ENCODE results near the gene BCL6. TPM values are rescaled to one million over a fixed set of nuclear protein-coding genes. Genes with fewer than 3 reads are reported as not detected.

Gene BCL6
- total and polyA plus RNA-seq, 9 of the 15 experiments (the other 6 are each of a cell fraction or from before 2014, with no cell fraction given) = 0.08 to 3.5 (median 1.6) TPM

DNA sequence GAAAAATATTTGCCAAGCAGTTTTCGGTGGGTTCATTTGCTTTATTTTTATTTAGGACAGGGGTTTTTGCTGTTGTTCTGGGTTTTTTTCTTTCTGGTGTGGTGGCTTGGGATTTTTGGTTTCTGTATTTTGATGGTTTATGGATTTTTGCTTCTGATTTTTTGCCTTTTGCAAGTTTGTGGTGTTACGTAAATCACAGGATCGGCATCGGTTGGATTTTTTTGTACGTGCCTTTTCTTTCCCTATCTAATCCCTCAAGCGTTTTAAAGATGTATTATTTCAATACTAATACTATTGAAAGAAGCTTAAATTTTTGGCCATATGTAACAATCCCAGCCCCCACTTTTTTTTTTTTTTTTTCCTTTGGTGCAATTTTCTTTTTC, 782 bp upstream of the BCL6 start (continued):
- TF ChIP-seq, protein P1, sequence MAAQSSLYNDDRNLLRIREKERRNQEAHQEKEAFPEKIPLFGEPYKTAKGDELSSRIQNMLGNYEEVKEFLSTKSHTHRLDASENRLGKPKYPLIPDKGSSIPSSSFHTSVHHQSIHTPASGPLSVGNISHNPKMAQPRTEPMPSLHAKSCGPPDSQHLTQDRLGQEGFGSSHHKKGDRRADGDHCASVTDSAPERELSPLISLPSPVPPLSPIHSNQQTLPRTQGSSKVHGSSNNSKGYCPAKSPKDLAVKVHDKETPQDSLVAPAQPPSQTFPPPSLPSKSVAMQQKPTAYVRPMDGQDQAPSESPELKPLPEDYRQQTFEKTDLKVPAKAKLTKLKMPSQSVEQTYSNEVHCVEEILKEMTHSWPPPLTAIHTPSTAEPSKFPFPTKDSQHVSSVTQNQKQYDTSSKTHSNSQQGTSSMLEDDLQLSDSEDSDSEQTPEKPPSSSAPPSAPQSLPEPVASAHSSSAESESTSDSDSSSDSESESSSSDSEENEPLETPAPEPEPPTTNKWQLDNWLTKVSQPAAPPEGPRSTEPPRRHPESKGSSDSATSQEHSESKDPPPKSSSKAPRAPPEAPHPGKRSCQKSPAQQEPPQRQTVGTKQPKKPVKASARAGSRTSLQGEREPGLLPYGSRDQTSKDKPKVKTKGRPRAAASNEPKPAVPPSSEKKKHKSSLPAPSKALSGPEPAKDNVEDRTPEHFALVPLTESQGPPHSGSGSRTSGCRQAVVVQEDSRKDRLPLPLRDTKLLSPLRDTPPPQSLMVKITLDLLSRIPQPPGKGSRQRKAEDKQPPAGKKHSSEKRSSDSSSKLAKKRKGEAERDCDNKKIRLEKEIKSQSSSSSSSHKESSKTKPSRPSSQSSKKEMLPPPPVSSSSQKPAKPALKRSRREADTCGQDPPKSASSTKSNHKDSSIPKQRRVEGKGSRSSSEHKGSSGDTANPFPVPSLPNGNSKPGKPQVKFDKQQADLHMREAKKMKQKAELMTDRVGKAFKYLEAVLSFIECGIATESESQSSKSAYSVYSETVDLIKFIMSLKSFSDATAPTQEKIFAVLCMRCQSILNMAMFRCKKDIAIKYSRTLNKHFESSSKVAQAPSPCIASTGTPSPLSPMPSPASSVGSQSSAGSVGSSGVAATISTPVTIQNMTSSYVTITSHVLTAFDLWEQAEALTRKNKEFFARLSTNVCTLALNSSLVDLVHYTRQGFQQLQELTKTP (IDR thresholded peaks at IDR 0.05; ENCODE audit: low read depth in 1 of 2, partially characterized antibody in 2 of 2) = peak in 1 of 2 experiments; percentile 60
- TF ChIP-seq, protein P2, sequence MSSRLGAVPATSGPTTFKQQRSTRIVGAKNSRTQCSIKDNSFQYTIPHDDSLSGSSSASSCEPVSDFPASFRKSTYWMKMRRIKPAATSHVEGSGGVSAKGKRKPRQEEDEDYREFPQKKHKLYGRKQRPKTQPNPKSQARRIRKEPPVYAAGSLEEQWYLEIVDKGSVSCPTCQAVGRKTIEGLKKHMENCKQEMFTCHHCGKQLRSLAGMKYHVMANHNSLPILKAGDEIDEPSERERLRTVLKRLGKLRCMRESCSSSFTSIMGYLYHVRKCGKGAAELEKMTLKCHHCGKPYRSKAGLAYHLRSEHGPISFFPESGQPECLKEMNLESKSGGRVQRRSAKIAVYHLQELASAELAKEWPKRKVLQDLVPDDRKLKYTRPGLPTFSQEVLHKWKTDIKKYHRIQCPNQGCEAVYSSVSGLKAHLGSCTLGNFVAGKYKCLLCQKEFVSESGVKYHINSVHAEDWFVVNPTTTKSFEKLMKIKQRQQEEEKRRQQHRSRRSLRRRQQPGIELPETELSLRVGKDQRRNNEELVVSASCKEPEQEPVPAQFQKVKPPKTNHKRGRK (tag; IDR thresholded peaks at IDR 0.05) = peak; percentile 59; the same call in 1 of the 2 replicates
- TF ChIP-seq POLR2G (IDR thresholded peaks at IDR 0.05; ENCODE audit: low read depth, low read length) (no peak), JUND (IDR thresholded peaks at IDR 0.05; ENCODE audit: borderline replicate concordance, low read depth, low read length) (no peak), JUND (tag; IDR thresholded peaks at IDR 0.05; ENCODE audit: borderline replicate concordance, low read depth, low read length) (no peak), LARP7 (IDR thresholded peaks at IDR 0.05) (peak; percentile 66; the same call in 1 of the 2 replicates), PTBP1 (IDR thresholded peaks at IDR 0.05; ENCODE audit: low read depth, low read length) (no peak), NR2C1 (IDR thresholded peaks at IDR 0.05) (no peak), NR2C1 (tag; IDR thresholded peaks at IDR 0.05) (no peak), SRSF9 (IDR thresholded peaks at IDR 0.05; ENCODE audit: borderline replicate concordance, low read depth, low read length) (no peak), CREBBP (IDR thresholded peaks at IDR 0.05; ENCODE audit: low read depth, low read length) (no peak), THRAP3 (IDR thresholded peaks at IDR 0.05; ENCODE audit: borderline replicate concordance) (0 out of 2 replicates have a peak, but pooled peaks have one; percentile 53), KLF1 (tag; IDR thresholded peaks at IDR 0.05) (no peak), ZSCAN29 (IDR thresholded peaks at IDR 0.05) (no peak), BCOR (IDR thresholded peaks at IDR 0.05) (no peak), SMARCA5 (IDR thresholded peaks at IDR 0.05) (peak; percentile 17; the same call in 1 of the 2 replicates), RUNX1 (IDR thresholded peaks at IDR 0.05; ENCODE audit: low read depth) (no peak), CHD1 (IDR thresholded peaks at IDR 0.05; ENCODE audit: low read length) (peak; percentile 84), CBX5 (IDR thresholded peaks at IDR 0.05; ENCODE audit: borderline replicate concordance, low read depth) (no peak), PHF20 (IDR thresholded peaks at IDR 0.05; ENCODE audit: partially characterized antibody) (no peak), ZNF717 (CRISPR knock-in tag; IDR thresholded peaks at IDR 0.05) (no peak), CBFB (CRISPR knock-in tag; IDR thresholded peaks at IDR 0.05) (no peak)
- TF ChIP-seq, protein P3, sequence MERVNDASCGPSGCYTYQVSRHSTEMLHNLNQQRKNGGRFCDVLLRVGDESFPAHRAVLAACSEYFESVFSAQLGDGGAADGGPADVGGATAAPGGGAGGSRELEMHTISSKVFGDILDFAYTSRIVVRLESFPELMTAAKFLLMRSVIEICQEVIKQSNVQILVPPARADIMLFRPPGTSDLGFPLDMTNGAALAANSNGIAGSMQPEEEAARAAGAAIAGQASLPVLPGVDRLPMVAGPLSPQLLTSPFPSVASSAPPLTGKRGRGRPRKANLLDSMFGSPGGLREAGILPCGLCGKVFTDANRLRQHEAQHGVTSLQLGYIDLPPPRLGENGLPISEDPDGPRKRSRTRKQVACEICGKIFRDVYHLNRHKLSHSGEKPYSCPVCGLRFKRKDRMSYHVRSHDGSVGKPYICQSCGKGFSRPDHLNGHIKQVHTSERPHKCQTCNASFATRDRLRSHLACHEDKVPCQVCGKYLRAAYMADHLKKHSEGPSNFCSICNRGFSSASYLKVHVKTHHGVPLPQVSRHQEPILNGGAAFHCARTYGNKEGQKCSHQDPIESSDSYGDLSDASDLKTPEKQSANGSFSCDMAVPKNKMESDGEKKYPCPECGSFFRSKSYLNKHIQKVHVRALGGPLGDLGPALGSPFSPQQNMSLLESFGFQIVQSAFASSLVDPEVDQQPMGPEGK (CRISPR knock-in tag; IDR thresholded peaks at IDR 0.05; ENCODE audit: borderline replicate concordance) = peak; percentile 44; the same call in 1 of the 2 replicates
